DND-41 (cell line): ENCODE measurements around the gene EPHB1.

Source experiments
- EZH2 ChIP-seq: IDR thresholded peaks from 3 replicates; pipeline ENCODE4 v1.6.1; 2012; ENCODE audit warnings: borderline replicate concordance, low read depth, mild to moderate bottlenecking, moderate library complexity, low read length, inconsistent platforms; ENCODE audit not compliant: severe bottlenecking
- TF ChIP-seq, protein P1 (sequence below): IDR thresholded peaks from 2 replicates; pipeline ENCODE4 v1.5.1; 2012; ENCODE audit warnings: borderline replicate concordance, low read length, moderate library complexity, mild to moderate bottlenecking; ENCODE audit not compliant: poor library complexity, severe bottlenecking; ENCODE audit errors: extremely low read depth

DNA sequence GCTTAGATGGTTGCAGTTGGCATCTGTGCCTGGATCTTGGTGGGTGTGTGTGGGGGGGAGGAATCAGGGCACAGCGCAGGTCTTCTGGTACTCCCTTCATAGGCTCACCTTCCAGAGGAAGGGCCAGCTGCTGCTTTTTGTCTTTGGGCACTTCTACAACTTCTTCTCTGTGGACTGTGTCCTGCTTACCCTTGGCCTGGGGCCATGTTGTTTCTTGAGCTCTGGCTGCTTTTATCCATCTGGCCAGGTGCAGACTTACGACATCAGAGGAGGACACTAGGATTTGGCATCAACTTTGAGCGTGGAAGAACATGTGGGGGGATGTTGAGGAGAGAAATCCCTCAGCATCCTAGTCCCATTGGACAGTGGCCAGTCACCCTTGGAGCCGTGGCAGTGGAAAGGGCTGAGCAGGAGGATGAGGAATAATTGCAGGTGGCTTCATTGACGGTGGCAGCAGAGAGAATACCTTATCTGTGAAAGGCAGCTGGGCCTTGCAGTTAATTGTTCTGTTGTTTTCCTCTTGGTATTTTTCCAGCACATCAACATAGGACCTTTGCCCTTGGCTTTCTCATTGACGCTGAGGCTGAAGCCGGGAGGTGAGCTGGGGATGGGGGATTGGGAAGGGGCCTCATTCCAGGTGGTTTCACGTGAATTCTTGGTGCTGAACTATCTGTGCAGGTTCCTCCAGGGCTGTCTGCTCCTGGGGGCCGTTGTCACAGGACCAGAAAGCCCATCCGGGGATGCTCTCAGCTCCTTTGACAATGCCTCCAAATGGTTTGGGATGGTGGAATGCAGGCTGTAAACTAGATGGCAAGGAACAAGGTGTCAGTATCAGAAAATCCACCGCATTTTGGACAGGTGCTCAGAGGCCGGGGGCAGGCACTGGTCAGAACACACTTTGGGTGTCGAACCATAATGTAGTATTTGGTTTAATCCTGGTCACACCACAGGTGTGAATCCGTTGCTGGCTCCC lies 9.7 kb downstream of the EPHB1 start:
- TF ChIP-seq, protein P1, sequence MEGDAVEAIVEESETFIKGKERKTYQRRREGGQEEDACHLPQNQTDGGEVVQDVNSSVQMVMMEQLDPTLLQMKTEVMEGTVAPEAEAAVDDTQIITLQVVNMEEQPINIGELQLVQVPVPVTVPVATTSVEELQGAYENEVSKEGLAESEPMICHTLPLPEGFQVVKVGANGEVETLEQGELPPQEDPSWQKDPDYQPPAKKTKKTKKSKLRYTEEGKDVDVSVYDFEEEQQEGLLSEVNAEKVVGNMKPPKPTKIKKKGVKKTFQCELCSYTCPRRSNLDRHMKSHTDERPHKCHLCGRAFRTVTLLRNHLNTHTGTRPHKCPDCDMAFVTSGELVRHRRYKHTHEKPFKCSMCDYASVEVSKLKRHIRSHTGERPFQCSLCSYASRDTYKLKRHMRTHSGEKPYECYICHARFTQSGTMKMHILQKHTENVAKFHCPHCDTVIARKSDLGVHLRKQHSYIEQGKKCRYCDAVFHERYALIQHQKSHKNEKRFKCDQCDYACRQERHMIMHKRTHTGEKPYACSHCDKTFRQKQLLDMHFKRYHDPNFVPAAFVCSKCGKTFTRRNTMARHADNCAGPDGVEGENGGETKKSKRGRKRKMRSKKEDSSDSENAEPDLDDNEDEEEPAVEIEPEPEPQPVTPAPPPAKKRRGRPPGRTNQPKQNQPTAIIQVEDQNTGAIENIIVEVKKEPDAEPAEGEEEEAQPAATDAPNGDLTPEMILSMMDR: no peak
- TF ChIP-seq EZH2: no peak
